IMR-90 (cell line): Measurements from ENCODE around the gene ZNF12. TPM values are rescaled to one million over a fixed set of nuclear protein-coding genes. Genes with fewer than 3 reads are reported as not detected.

Source experiments
- ATAC-seq: fragments of 200-7000 bp; cut with Tn5 transposase; 2 replicates; pipeline ENCODE4 v1.9.1; 2020; ENCODE audit warnings: low read depth, mild to moderate bottlenecking, moderate library complexity
- BruUV-seq: library from RNA; stranded (reverse); fragments of 400-500 nt; replicated peaks from 2 replicates; lab custom pipeline; 2021; lab: Mats Ljungman, UMichigan
- CTCF ChIA-PET: fragments of 300-600 bp; formaldehyde crosslinking; extraction: SDS; loops from one replicate; lab custom pipeline; 2021; ENCODE audit warnings: antibody characterized with exemption; lab: Yijun Ruan, JAX
- POLR2A ChIA-PET: fragments of 300-600 bp; sonication (Branson Sonifier 250); formaldehyde crosslinking; loops from one replicate; lab custom pipeline; 2022; ENCODE audit warnings: antibody characterized with exemption; ENCODE audit not compliant: unreplicated experiment; lab: Charles Lee
- DNase-seq: peaks from one replicate; pipeline ENCODE4 v3.0.0; 2013
- H2AFZ ChIP-seq: replicated peaks from 2 replicates; pipeline ENCODE3; 2013; ENCODE audit warnings: low read length, mild to moderate bottlenecking; ENCODE audit not compliant: poor library complexity
- H2AK5ac ChIP-seq: 2 replicates; pipeline ENCODE4 v1.6.1; 2013; ENCODE audit warnings: low read depth, low read length, inconsistent platforms
- H2AK9ac ChIP-seq: replicated peaks from 2 replicates; pipeline ENCODE3; 2013; ENCODE audit warnings: mild to moderate bottlenecking, low read depth, low read length, moderate library complexity; ENCODE audit not compliant: poor library complexity
- H2BK120ac ChIP-seq: 2 replicates; pipeline ENCODE4 v1.6.1; 2013; ENCODE audit warnings: low read depth, low read length, inconsistent platforms
- H2BK15ac ChIP-seq: 3 replicates; pipeline ENCODE4 v1.6.1; 2013; ENCODE audit warnings: low read depth, low read length, inconsistent platforms
- H2BK20ac ChIP-seq: 2 replicates; pipeline ENCODE4 v1.6.1; 2013; ENCODE audit warnings: low read depth, mild to moderate bottlenecking, inconsistent platforms, low read length, moderate library complexity
- H2BK5ac ChIP-seq: 2 replicates; pipeline ENCODE4 v1.6.1; 2013; ENCODE audit warnings: mild to moderate bottlenecking, low read depth, low read length, inconsistent platforms; ENCODE audit not compliant: poor library complexity, severe bottlenecking
- H3K14ac ChIP-seq: replicated peaks from 2 replicates; pipeline ENCODE4 v1.6.1; 2013; ENCODE audit warnings: low read depth, low read length, inconsistent platforms
- H3K18ac ChIP-seq: 2 replicates; pipeline ENCODE4 v1.6.1; 2013; ENCODE audit warnings: low read depth, low read length, control low read depth
- H3K23ac ChIP-seq: 2 replicates; pipeline ENCODE4 v1.6.1; 2013; ENCODE audit warnings: low read depth, low read length, inconsistent platforms
- H3K27ac ChIP-seq: 2 replicates; pipeline ENCODE4 v1.5.1; 2013; ENCODE audit warnings: mild to moderate bottlenecking, control low read depth, low read length; ENCODE audit not compliant: insufficient read depth
- H3K27me3 ChIP-seq: 2 replicates; pipeline ENCODE4 v1.6.1; 2013; ENCODE audit warnings: low read length; ENCODE audit not compliant: control insufficient read depth, insufficient read depth
- H3K36me3 ChIP-seq: 2 replicates; pipeline ENCODE4 v1.6.1; 2013; ENCODE audit warnings: low read length, mixed read lengths; ENCODE audit not compliant: control insufficient read depth, insufficient read depth
- H3K4ac ChIP-seq: 2 replicates; pipeline ENCODE4 v1.6.1; 2013; ENCODE audit warnings: low read depth, low read length, inconsistent platforms
- H3K4me1 ChIP-seq: 2 replicates; pipeline ENCODE4 v1.6.1; 2013; ENCODE audit warnings: low read length, mixed read lengths; ENCODE audit not compliant: control insufficient read depth, insufficient read depth
- H3K4me2 ChIP-seq: 2 replicates; pipeline ENCODE4 v1.6.1; 2013; ENCODE audit warnings: low read depth, mild to moderate bottlenecking, control low read depth, low read length, moderate library complexity
- H3K4me3 ChIP-seq: 2 replicates; pipeline ENCODE4 v1.5.1; 2013; ENCODE audit warnings: low read depth, mild to moderate bottlenecking, control low read depth, low read length, moderate library complexity; ENCODE audit not compliant: insufficient read depth
- H3K56ac ChIP-seq: 2 replicates; pipeline ENCODE4 v1.6.1; 2013; ENCODE audit warnings: low read length, inconsistent platforms; ENCODE audit not compliant: insufficient read depth; ENCODE audit errors: extremely low read depth
- H3K79me1 ChIP-seq, 2 experiments: 2 replicates each; pipeline ENCODE4 v1.6.1; 2013; ENCODE audit warnings: low read length in 2 of 2, inconsistent platforms in 1 of 2, low read depth in 1 of 2
- H3K9ac ChIP-seq: 2 replicates; pipeline ENCODE4 v1.6.1; 2013; ENCODE audit warnings: low read depth, low read length, control low read depth
- H3K9me1 ChIP-seq: 2 replicates; pipeline ENCODE4 v1.6.1; 2013; ENCODE audit warnings: low read length, inconsistent platforms; ENCODE audit not compliant: insufficient read depth
- H3K9me3 ChIP-seq: 2 replicates; pipeline ENCODE4 v1.6.1; 2013; ENCODE audit warnings: low read length; ENCODE audit not compliant: control insufficient read depth, insufficient read depth
- H4K20me1 ChIP-seq: 2 replicates; pipeline ENCODE4 v1.6.1; 2013; ENCODE audit warnings: low read length, inconsistent platforms; ENCODE audit not compliant: insufficient read depth
- H4K5ac ChIP-seq: 2 replicates; pipeline ENCODE4 v1.6.1; 2013; ENCODE audit warnings: mild to moderate bottlenecking, low read depth, low read length, control low read depth
- H4K8ac ChIP-seq, 2 experiments: 2 replicates each; pipeline ENCODE4 v1.6.1; 2013; ENCODE audit warnings: low read depth in 2 of 2, low read length in 2 of 2, control low read depth in 1 of 2, inconsistent platforms in 1 of 2
- H4K91ac ChIP-seq: 2 replicates; pipeline ENCODE4 v1.6.1; 2013; ENCODE audit warnings: low read depth, low read length, inconsistent platforms; ENCODE audit not compliant: insufficient read depth
- BHLHE40 ChIP-seq: fragments of 150-350 bp; IDR thresholded peaks from 2 replicates; pipeline ENCODE4 v1.6.1; 2016; ENCODE audit warnings: mild to moderate bottlenecking, low read depth, low read length
- CEBPB ChIP-seq: IDR thresholded peaks from 2 replicates; pipeline ENCODE4 v1.6.1; 2012; ENCODE audit warnings: low read depth, low read length, improper control_type of control experiment
- CHD1 ChIP-seq: IDR thresholded peaks from 2 replicates; pipeline ENCODE4 v1.6.1; 2012; ENCODE audit warnings: low read depth, low read length, improper control_type of control experiment
- CTCF ChIP-seq: conservative IDR thresholded peaks from 2 replicates; pipeline ENCODE4 v1.5.1; 2012; ENCODE audit warnings: mild to moderate bottlenecking, low read depth, low read length, improper control_type of control experiment
- FOS ChIP-seq: fragments of 150-350 bp; IDR thresholded peaks from 2 replicates; pipeline ENCODE4 v1.6.1; 2016; ENCODE audit warnings: low read depth, low read length
- MAFK ChIP-seq: IDR thresholded peaks from 2 replicates; pipeline ENCODE4 v1.6.1; 2012; ENCODE audit warnings: low read depth, low read length, improper control_type of control experiment
- MAZ ChIP-seq: IDR thresholded peaks from 2 replicates; pipeline ENCODE4 v1.6.1; 2012; ENCODE audit warnings: low read depth, mild to moderate bottlenecking, low read length, improper control_type of control experiment, moderate library complexity, borderline replicate concordance
- MXI1 ChIP-seq: IDR thresholded peaks from 2 replicates; pipeline ENCODE4 v1.6.1; 2012; ENCODE audit warnings: low read depth, mild to moderate bottlenecking, low read length, moderate library complexity, borderline replicate concordance
- NFE2L2 ChIP-seq: fragments of 150-350 bp; IDR thresholded peaks from 2 replicates; pipeline ENCODE4 v1.6.1; 2016; ENCODE audit warnings: low read depth, mild to moderate bottlenecking, low read length
- POLR2A ChIP-seq: IDR thresholded peaks from 2 replicates; pipeline ENCODE4 v1.6.1; 2012; ENCODE audit warnings: mild to moderate bottlenecking, low read depth, low read length
- RAD21 ChIP-seq: IDR thresholded peaks from 2 replicates; pipeline ENCODE4 v1.6.1; 2012; ENCODE audit warnings: low read length, improper control_type of control experiment
- RCOR1 ChIP-seq: IDR thresholded peaks from 2 replicates; pipeline ENCODE4 v1.6.1; 2012; ENCODE audit warnings: mild to moderate bottlenecking, low read length, improper control_type of control experiment; ENCODE audit not compliant: insufficient replicate concordance
- RFX5 ChIP-seq: IDR thresholded peaks from 2 replicates; pipeline ENCODE4 v1.8.0; 2012; ENCODE audit warnings: low read depth, mild to moderate bottlenecking, low read length, moderate library complexity
- SMC3 ChIP-seq: fragments of 150-350 bp; IDR thresholded peaks from 2 replicates; pipeline ENCODE4 v1.6.1; 2016; ENCODE audit warnings: low read depth, mild to moderate bottlenecking, antibody characterized with exemption, low read length, moderate library complexity
- USF2 ChIP-seq: fragments of 150-350 bp; IDR thresholded peaks from 2 replicates; pipeline ENCODE4 v1.6.1; 2017; ENCODE audit warnings: mild to moderate bottlenecking, antibody characterized with exemption, low read length, low read depth
- WGBS, 2 experiments: methylation state at CpG; one replicate each; pipeline versions ENCODE4 v1.1.5 to v1.1.7; 2013; ENCODE audit warnings: missing lambda C conversion rate in 2 of 2; ENCODE audit not compliant: insufficient read length in 1 of 2; ENCODE audit errors: extremely low coverage in 2 of 2; 5-methylcytosine and 5-hydroxymethylcytosine counted together
- dilution Hi-C: fragments of 300-500 bp; cut with HindIII; formaldehyde crosslinking; loops from one replicate; pipeline ENCODE4 v1.14.3; 2018; ENCODE audit warnings: low sequenced_read_pairs; ENCODE audit not compliant: unreplicated experiment
- in situ Hi-C: fragments of 300-500 bp; cut with MboI; formaldehyde crosslinking; loops from 3 replicates; pipeline ENCODE4 v1.14.3; 2019; ENCODE audit warnings: low sequenced_read_pairs, inconsistent platforms, mixed read lengths
- intact Hi-C: fragments of 100-400 bp; cut with micrococcal nuclease; formaldehyde crosslinking; loops from 2 replicates; pipeline ENCODE4 v1.10.0; 2022
- polyA plus RNA-seq, 3 experiments: library from polyadenylated mRNA; depleted of rRNA; stranded (reverse); fragments of >200 nt; gene quantifications; 2 replicates each; pipeline ENCODE4 v1.2.3, GENCODE V29; 2012; ENCODE audit warnings: low replicate concordance in 1 of 3
- total RNA-seq: library from RNA; depleted of rRNA; stranded (reverse); fragments of >200 nt; gene quantifications from 2 replicates; pipeline ENCODE4 v1.2.3, GENCODE V29; 2012
- TF ChIP-seq, protein P1 (sequence below): fragments of 150-350 bp; IDR thresholded peaks from 2 replicates; pipeline ENCODE4 v1.6.1; 2016; ENCODE audit warnings: low read depth, mild to moderate bottlenecking, low read length, moderate library complexity, borderline replicate concordance

Gene ZNF12
- total and polyA plus RNA-seq, 2 of the 4 experiments (the other 2 are of a cell fraction): 8.2 to 20.8 TPM

DNA sequence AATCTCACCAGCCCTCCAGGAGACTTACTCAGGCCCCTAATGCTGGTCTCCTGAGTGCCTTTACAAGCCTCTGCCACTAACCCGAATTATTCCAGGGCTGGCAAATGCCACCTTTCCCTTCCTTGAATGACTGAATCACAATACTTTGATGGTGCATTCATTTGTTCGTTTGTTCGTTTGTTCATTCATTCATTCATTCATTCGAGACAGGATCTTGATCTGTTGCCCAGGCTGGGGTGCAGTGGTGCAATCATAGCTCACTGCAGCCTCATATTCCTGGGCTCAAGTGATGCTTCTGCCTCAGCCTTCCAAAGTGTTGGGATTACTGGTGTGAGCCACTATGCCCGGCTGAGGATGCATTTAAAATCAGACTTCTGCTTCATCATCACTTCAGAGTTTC is 6.0 kb downstream of the ZNF12 start:
- ChIA-PET POLR2A (no interaction called here), CTCF (no interaction called here)
- Histone ChIP-seq H2AK5ac (no peak overlapping the region), H3K27ac (no peak overlapping the region), H3K4me1 (no peaks in the 10 kb centered on the region), H3K4ac (no peak overlapping the region), H2BK15ac (no peak overlapping the region), H3K23ac (no peak overlapping the region), H2BK20ac (no peak overlapping the region), H3K9ac (no peak overlapping the region), H2BK120ac (no peak overlapping the region), H3K18ac (no peak overlapping the region), H3K27me3 (no peaks in the 10 kb centered on the region), H4K20me1 (peaks cover 10% of the 10 kb centered on the region), H3K9me3 (peaks cover 74% of the 10 kb centered on the region), H3K4me3 (no peak overlapping the region), H3K79me1 (peaks cover 46 to 55% of the 10 kb centered on the region in 2 experiments), H3K4me2 (no peak overlapping the region), H4K8ac (no peak overlapping the region), H2AK9ac (no peak overlapping the region), H4K5ac (no peak overlapping the region), H3K36me3 (peaks cover 73% of the 10 kb centered on the region), H3K14ac (no peak overlapping the region), H2AFZ (no peak overlapping the region), H4K91ac (no peak overlapping the region), H3K9me1 (no peaks in the 10 kb centered on the region), H2BK5ac (no peak overlapping the region), H3K56ac (no peak overlapping the region)
- dilution Hi-C loops: no loop called here
- TF ChIP-seq NFE2L2 (no peak), MAZ (no peak), CHD1 (no peak), POLR2A (no peak), MAFK (no peak), SMC3 (no peak), MXI1 (no peak), RFX5 (no peak), RCOR1 (no peak), USF2 (no peak), FOS (no peak), CEBPB (no peak), CTCF (no peak), RAD21 (no peak), BHLHE40 (no peak)
- TF ChIP-seq, protein P1, sequence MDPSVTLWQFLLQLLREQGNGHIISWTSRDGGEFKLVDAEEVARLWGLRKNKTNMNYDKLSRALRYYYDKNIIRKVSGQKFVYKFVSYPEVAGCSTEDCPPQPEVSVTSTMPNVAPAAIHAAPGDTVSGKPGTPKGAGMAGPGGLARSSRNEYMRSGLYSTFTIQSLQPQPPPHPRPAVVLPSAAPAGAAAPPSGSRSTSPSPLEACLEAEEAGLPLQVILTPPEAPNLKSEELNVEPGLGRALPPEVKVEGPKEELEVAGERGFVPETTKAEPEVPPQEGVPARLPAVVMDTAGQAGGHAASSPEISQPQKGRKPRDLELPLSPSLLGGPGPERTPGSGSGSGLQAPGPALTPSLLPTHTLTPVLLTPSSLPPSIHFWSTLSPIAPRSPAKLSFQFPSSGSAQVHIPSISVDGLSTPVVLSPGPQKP: no peak
- ATAC-seq (no peak), DNase-seq (no peak)
- 87% methylated on average over 3 of the region's 5 CpGs; no CpG with 5 or more reads in 1 of the 2 experiments for WGBS, 2 experiments
- no TSS peak for BruUV-seq
- intact Hi-C loops: no loop called here
- in situ Hi-C loops: no loop called here
